GM12865 (cell line): Measurements from ENCODE around the gene PJVK.

Experiments
- DNase-seq: peaks from one replicate; pipeline ENCODE4 v3.0.0; 2010; ENCODE audit warnings: low read depth
- H3K4me3 ChIP-seq: 2 replicates; pipeline ENCODE4 v1.5.1; 2011; ENCODE audit warnings: mild to moderate bottlenecking, low read depth, low read length, control low read depth
- CTCF ChIP-seq: IDR thresholded peaks from 2 replicates; pipeline ENCODE4 v1.5.1; 2011; ENCODE audit warnings: low read length, control low read depth, low read depth, inconsistent platforms; ENCODE audit not compliant: insufficient read depth; ENCODE audit errors: missing control alignments

PJVK gene

GRCh38 chr2:178498137-178498536 lies 47.0 kb downstream of the PJVK start:
- TF ChIP-seq CTCF: no peak
- no peak for DNase-seq
- no peak overlapping the region for H3K4me3 ChIP-seq

DNA sequence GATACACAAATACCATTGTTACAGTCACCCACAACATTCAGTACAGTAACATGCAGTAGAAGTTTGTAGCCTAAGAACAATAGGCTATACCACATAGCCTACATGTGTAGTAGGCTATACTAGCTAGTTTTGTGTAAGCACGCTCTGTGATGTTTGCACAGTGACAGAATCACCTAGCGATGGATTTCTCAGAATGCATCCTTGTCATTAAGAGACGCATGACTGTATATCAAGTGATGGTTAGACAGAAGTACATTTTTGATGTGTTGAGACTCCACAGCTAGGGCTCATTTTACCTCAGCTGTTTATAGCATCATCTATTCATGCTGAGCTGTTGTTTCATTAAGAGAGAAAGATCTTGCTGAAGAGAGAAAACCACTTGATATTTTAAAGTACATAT lies 48.5 kb downstream of the PJVK start:
- DNase-seq: no peak
- TF ChIP-seq CTCF: no peak

GRCh38 chr2:178502751-178503150 lies 51.6 kb downstream of the PJVK start:
- no peak for TF ChIP-seq CTCF
- DNase-seq: no peak

More for the DNA sequence above, 48.5 kb downstream of the PJVK start:
- no peak overlapping the region for H3K4me3 ChIP-seq

GRCh38 chr2:178506101-178506500 lies 54.9 kb downstream of the PJVK start:
- DNase-seq: no peak
- H3K4me3 ChIP-seq: no peak overlapping the region
- TF ChIP-seq CTCF: no peak

More at GRCh38 chr2:178502751-178503150, 51.6 kb downstream of the PJVK start:
- H3K4me3 ChIP-seq: no peak overlapping the region

DNA sequence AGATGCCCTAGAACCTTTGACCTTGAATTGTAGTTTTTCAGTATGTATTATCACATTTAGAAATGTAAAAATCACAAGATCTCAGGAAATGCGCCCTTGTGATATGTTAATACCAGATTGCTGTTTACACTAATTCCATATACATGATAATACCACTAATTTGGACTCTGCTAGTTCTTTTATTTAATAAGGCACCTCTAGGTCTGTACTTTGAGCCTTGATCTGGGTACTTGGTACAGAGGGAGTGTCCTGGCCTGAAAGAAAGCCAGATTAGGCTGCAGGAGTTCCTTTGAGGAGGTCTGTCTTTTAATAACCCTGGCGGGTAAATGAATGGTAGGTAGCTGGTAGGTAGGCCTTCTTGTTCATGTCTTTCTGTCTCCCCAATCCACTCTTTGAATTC lies 55.3 kb downstream of the PJVK start:
- H3K4me3 ChIP-seq: no peak overlapping the region
- no peak for DNase-seq
- TF ChIP-seq CTCF: no peak

- DNase-seq: no peak
- H3K4me3 ChIP-seq: no peak overlapping the region
- TF ChIP-seq CTCF: no peak
Measured at GRCh38 chr2:178506949-178507348, 55.8 kb downstream of the PJVK start.

DNA sequence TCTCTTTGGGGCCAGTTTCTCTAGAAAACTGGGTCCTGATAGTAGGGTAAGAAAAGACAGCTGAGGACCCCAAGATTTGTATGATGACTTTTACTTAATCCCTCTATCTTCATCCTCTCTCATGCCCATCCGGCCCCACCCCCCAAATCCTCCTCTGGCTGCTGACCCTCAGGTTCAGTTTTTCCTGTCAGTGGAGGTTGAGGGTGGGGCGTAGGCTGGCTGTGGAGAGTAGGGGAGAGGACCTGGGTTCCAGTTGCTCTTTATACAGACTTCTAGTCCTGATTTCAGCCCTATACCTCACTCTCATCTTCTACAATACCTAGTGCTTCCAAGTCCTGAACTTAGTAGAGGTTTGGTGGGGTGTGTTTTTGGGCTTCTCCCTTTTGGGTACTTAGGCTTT lies 57.5 kb downstream of the PJVK start:
- no peak overlapping the region for H3K4me3 ChIP-seq
- DNase-seq: no peak
- no peak for TF ChIP-seq CTCF
